Stimulated activated CD4-positive, alpha-beta T cell treated with anti-CD3 and anti-CD28 coated beads, TNF-alpha, amount 100 ng/mL, for 24 hours (primary cell): ENCODE measurements around the gene ITGB3.

Source experiments
- DNase-seq, 3 experiments: peaks; one replicate each; pipeline ENCODE4 v3.0.0-alpha.2; 2020; ENCODE audit warnings: low read depth in 3 of 3

Gene ITGB3

GRCh38 chr17:47276444-47276843 is 22.8 kb downstream of the ITGB3 start:
- DNase-seq: no peak

GRCh38 chr17:47276868-47277267 is 23.2 kb downstream of the ITGB3 start:
- DNase-seq: no peak

- no peak for DNase-seq
These were observed 24.3 kb downstream of the ITGB3 start for GRCh38 chr17:47277921-47278320.

- DNase-seq: no peak
These were observed 24.9 kb downstream of the ITGB3 start for GRCh38 chr17:47278561-47278960.

- no peak for DNase-seq
These were observed 25.6 kb downstream of the ITGB3 start for GRCh38 chr17:47279062-47279801.

GRCh38 chr17:47280072-47280811 is 26.6 kb downstream of the ITGB3 start:
- no peak for DNase-seq

GRCh38 chr17:47281216-47281615 is 27.6 kb downstream of the ITGB3 start:
- no peak for DNase-seq

- DNase-seq: no peak
These were observed 31.4 kb downstream of the ITGB3 start for GRCh38 chr17:47285003-47285402.

- DNase-seq: no peak
These were observed 32.7 kb downstream of the ITGB3 start for GRCh38 chr17:47286198-47286914.

GRCh38 chr17:47287068-47287467 is 33.4 kb downstream of the ITGB3 start:
- no peak for DNase-seq

- DNase-seq: no peak
These were observed 34.0 kb downstream of the ITGB3 start for GRCh38 chr17:47287639-47288038.

- no peak for DNase-seq
These were observed 35.0 kb downstream of the ITGB3 start for GRCh38 chr17:47288531-47289116.

- DNase-seq: no peak
These were observed 35.7 kb downstream of the ITGB3 start for GRCh38 chr17:47289302-47289701.

GRCh38 chr17:47290870-47291241 is 37.2 kb downstream of the ITGB3 start:
- DNase-seq: no peak

GRCh38 chr17:47291242-47291873 is 37.7 kb downstream of the ITGB3 start:
- no peak for DNase-seq

- no peak for DNase-seq
These were observed 38.6 kb downstream of the ITGB3 start for GRCh38 chr17:47292206-47292605.

GRCh38 chr17:47295037-47295873 is 41.6 kb downstream of the ITGB3 start:
- no peak for DNase-seq

- no peak for DNase-seq
These were observed 42.2 kb downstream of the ITGB3 start for GRCh38 chr17:47295874-47296255.

- DNase-seq: no peak
These were observed 44.2 kb downstream of the ITGB3 start for GRCh38 chr17:47297661-47298400.

- no peak for DNase-seq
These were observed 45.1 kb downstream of the ITGB3 start for GRCh38 chr17:47298712-47299111.
